H9 (cell line): ENCODE data around the gene GPR137. TPM values are rescaled to one million over a fixed set of nuclear protein-coding genes. Genes with fewer than 3 reads are reported as not detected.

Source experiments
- DNase-seq: peaks from one replicate; pipeline ENCODE4 v3.0.0-alpha.2; 2017
- H2AFZ ChIP-seq: one replicate; pipeline ENCODE4 v1.6.1; 2013; ENCODE audit warnings: mild to moderate bottlenecking, low read length, control low read depth, moderate library complexity
- H2AK5ac ChIP-seq: 2 replicates; pipeline ENCODE4 v1.6.1; 2013; ENCODE audit warnings: low read length, control low read depth, mixed read lengths; ENCODE audit not compliant: insufficient read length
- H2BK120ac ChIP-seq: one replicate; pipeline ENCODE4 v1.6.1; 2013; ENCODE audit warnings: low read depth, mild to moderate bottlenecking, low read length, control low read depth, inconsistent platforms; ENCODE audit not compliant: poor library complexity, severe bottlenecking
- H2BK12ac ChIP-seq: 2 replicates; pipeline ENCODE4 v1.6.1; 2013; ENCODE audit warnings: low read length, control low read depth, mixed read lengths, low read depth; ENCODE audit not compliant: insufficient read length
- H2BK15ac ChIP-seq: 2 replicates; pipeline ENCODE4 v1.6.1; 2013; ENCODE audit warnings: low read depth, low read length, control low read depth
- H2BK20ac ChIP-seq: one replicate; pipeline ENCODE4 v1.6.1; 2013; ENCODE audit warnings: low read depth, mild to moderate bottlenecking, low read length, control low read depth, inconsistent platforms; ENCODE audit not compliant: poor library complexity, severe bottlenecking
- H2BK5ac ChIP-seq: 2 replicates; pipeline ENCODE4 v1.6.1; 2013; ENCODE audit warnings: low read length, control low read depth, mixed read lengths; ENCODE audit not compliant: insufficient read length
- H3K14ac ChIP-seq: 2 replicates; pipeline ENCODE4 v1.6.1; 2013; ENCODE audit warnings: low read length, control low read depth; ENCODE audit not compliant: insufficient read depth
- H3K18ac ChIP-seq: 2 replicates; pipeline ENCODE4 v1.6.1; 2013; ENCODE audit warnings: low read depth, mild to moderate bottlenecking, mixed read lengths, low read length, control low read depth; ENCODE audit not compliant: insufficient read length
- H3K23ac ChIP-seq: 2 replicates; pipeline ENCODE4 v1.6.1; 2013; ENCODE audit warnings: low read length, control low read depth, mixed read lengths, low read depth; ENCODE audit not compliant: insufficient read length
- H3K23me2 ChIP-seq: 2 replicates; pipeline ENCODE4 v1.6.1; 2013; ENCODE audit warnings: low read depth, mild to moderate bottlenecking, mixed read lengths, low read length, control low read depth; ENCODE audit not compliant: insufficient read length, poor library complexity, severe bottlenecking
- H3K27ac ChIP-seq: 2 replicates; pipeline ENCODE4 v1.5.1; 2013; ENCODE audit warnings: low read length, control low read depth, mixed read lengths, low read depth; ENCODE audit not compliant: insufficient read length
- H3K27me3 ChIP-seq: 2 replicates; pipeline ENCODE4 v1.6.1; 2013; ENCODE audit warnings: low read length, control low read depth, inconsistent platforms; ENCODE audit not compliant: insufficient read depth
- H3K4ac ChIP-seq: 2 replicates; pipeline ENCODE4 v1.6.1; 2013; ENCODE audit warnings: low read depth, mild to moderate bottlenecking, control low read depth, inconsistent platforms, low read length, moderate library complexity
- H3K4me1 ChIP-seq: 2 replicates; pipeline ENCODE4 v1.6.1; 2013; ENCODE audit warnings: low read length, control low read depth, inconsistent platforms; ENCODE audit not compliant: insufficient read depth
- H3K4me2 ChIP-seq: 2 replicates; pipeline ENCODE4 v1.6.1; 2013; ENCODE audit warnings: low read length, control low read depth, mixed read lengths; ENCODE audit not compliant: insufficient read length, insufficient read depth
- H3K56ac ChIP-seq: 2 replicates; pipeline ENCODE4 v1.6.1; 2013; ENCODE audit warnings: low read depth, mild to moderate bottlenecking, mixed read lengths, low read length, control low read depth; ENCODE audit not compliant: insufficient read length
- H3K79me1 ChIP-seq: 2 replicates; pipeline ENCODE4 v1.6.1; 2013; ENCODE audit warnings: low read depth, mild to moderate bottlenecking, moderate library complexity, low read length, control low read depth, inconsistent platforms; ENCODE audit not compliant: insufficient read depth, poor library complexity, severe bottlenecking
- H3K79me2 ChIP-seq: 2 replicates; pipeline ENCODE4 v1.6.1; 2013; ENCODE audit warnings: low read length, control low read depth, inconsistent platforms; ENCODE audit not compliant: insufficient read depth
- H3K9ac ChIP-seq: 2 replicates; pipeline ENCODE4 v1.6.1; 2013; ENCODE audit warnings: low read length, control low read depth, mixed read lengths; ENCODE audit not compliant: insufficient read length; ENCODE audit errors: extremely low read depth
- H3K9me3 ChIP-seq: one replicate; pipeline ENCODE4 v1.6.1; 2013; ENCODE audit warnings: low read depth, low read length, inconsistent platforms; ENCODE audit not compliant: control insufficient read depth
- H3T11ph ChIP-seq: one replicate; pipeline ENCODE4 v1.6.1; 2013; ENCODE audit warnings: mild to moderate bottlenecking, low read length, control low read depth, inconsistent platforms
- H4K20me1 ChIP-seq: one replicate; pipeline ENCODE4 v1.6.1; 2013; ENCODE audit not compliant: control insufficient read depth, insufficient read length, insufficient read depth
- H4K5ac ChIP-seq: 2 replicates; pipeline ENCODE4 v1.6.1; 2013; ENCODE audit warnings: low read depth, mild to moderate bottlenecking, mixed read lengths, low read length, control low read depth; ENCODE audit not compliant: insufficient read length
- H4K8ac ChIP-seq: replicated peaks from 2 replicates; pipeline ENCODE4 v1.6.1; 2013; ENCODE audit warnings: low read length, control low read depth, mixed read lengths, low read depth; ENCODE audit not compliant: insufficient read length
- H4K91ac ChIP-seq: 2 replicates; pipeline ENCODE4 v1.6.1; 2013; ENCODE audit warnings: low read depth, mild to moderate bottlenecking, moderate library complexity, mixed read lengths, low read length, control low read depth; ENCODE audit not compliant: insufficient read length
- H3K27ac Mint-ChIP-seq, 3 experiments: 2 replicates in 2 of 3; 3 replicates in 1 of 3; pipeline ENCODE4 v1.8.0; 2020 to 2021; ENCODE audit warnings: mixed read lengths in 3 of 3, mild to moderate bottlenecking in 1 of 3, moderate library complexity in 1 of 3
- H3K27me3 Mint-ChIP-seq: 2 replicates; pipeline ENCODE4 v1.8.0; 2021; ENCODE audit warnings: low read depth, mild to moderate bottlenecking, moderate library complexity, mixed read lengths
- H3K36me3 Mint-ChIP-seq, 3 experiments: 2 replicates in 2 of 3; 3 replicates in 1 of 3; pipeline ENCODE4 v1.8.0; 2020 to 2021; ENCODE audit warnings: low read depth in 3 of 3, mixed read lengths in 3 of 3; ENCODE audit not compliant: insufficient read depth in 1 of 3
- H3K4me1 Mint-ChIP-seq, 2 experiments: 2 replicates each; pipeline ENCODE4 v1.8.0; 2020; ENCODE audit warnings: mixed read lengths in 2 of 2
- H3K4me3 Mint-ChIP-seq, 2 experiments: 2 replicates in 1 of 2; 3 replicates in 1 of 2; pipeline ENCODE4 v1.8.0; 2020 to 2021; ENCODE audit warnings: mild to moderate bottlenecking in 2 of 2, mixed read lengths in 2 of 2, moderate library complexity in 1 of 2
- H3K9me3 Mint-ChIP-seq, 2 experiments: 2 replicates in 1 of 2; 3 replicates in 1 of 2; pipeline ENCODE4 v1.8.0; 2020; ENCODE audit warnings: mild to moderate bottlenecking in 2 of 2, mixed read lengths in 2 of 2, moderate library complexity in 1 of 2
- WGBS: extraction: QIAGEN DNeasy Blood & Tissue Kit; methylation state at CpG from one replicate; pipeline ENCODE4 v1.1.7; 2013; ENCODE audit warnings: missing lambda C conversion rate, low lambda C conversion rate, mixed read lengths; ENCODE audit not compliant: insufficient read length; ENCODE audit errors: extremely low coverage; 5-methylcytosine and 5-hydroxymethylcytosine counted together
- total RNA-seq: library from RNA; stranded (reverse); gene quantifications from 2 replicates; pipeline ENCODE4 v1.2.1, GENCODE V29; 2021
- TF ChIP-seq, protein P1 (sequence below): fragments of 200-600 bp; sonication (generic); conservative IDR thresholded peaks from 3 replicates; pipeline ENCODE4 v1.8.0; 2021; ENCODE audit warnings: antibody characterized with exemption, mild to moderate bottlenecking

The GPR137 gene
- total RNA-seq, 1 experiment from 2014 or later = 39.6 TPM

DNA sequence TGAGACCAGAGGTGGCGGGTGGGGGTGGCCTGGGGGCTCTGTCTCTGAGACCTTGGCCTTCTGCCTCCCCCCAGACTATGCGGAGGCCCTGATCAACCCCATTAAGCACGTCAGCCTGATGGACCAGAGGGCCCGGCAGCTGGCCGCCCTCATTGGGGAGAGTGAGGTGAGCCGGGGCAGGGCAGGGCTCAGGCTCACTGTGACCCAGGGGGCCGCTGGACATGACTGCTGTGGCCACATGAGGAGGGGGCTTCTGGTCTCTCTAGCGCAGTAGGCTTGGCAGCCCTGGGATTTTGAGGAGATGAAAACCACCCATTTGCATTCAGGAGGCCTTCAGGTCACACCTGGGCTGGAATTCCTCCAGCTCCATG, 21.7 kb upstream of the GPR137 start:
- H3K23me2 ChIP-seq = peaks cover 4% of the 10 kb centered on the region
- no peak overlapping the region for H3K14ac ChIP-seq
- no peak overlapping the region for H3K4ac ChIP-seq
- no CpG with 5 or more reads among the region's 8 CpGs for WGBS
- H3K4me1 ChIP-seq = no peaks in the 10 kb centered on the region
- H3K9me3 ChIP-seq = no peaks in the 10 kb centered on the region
- no peak overlapping the region for H2BK5ac ChIP-seq
- H4K5ac ChIP-seq = no peak overlapping the region
- H4K20me1 ChIP-seq = no peaks in the 10 kb centered on the region
- H4K91ac ChIP-seq = no peak overlapping the region
- H3T11ph ChIP-seq = no peak overlapping the region
- H2BK20ac ChIP-seq = no peak overlapping the region
- H3K23ac ChIP-seq = no peak overlapping the region
- H3K9ac ChIP-seq = no peak overlapping the region
- Mint-ChIP-seq H3K4me1 (peaks cover 9 to 19% of the 10 kb centered on the region in 2 experiments), H3K4me3 (no peak overlapping the region), H3K27ac (peak overlapping the region in 1 of 3 experiments; percentile 44; a peak in 2 of 7 replicates), H3K9me3 (no peaks in the 10 kb centered on the region), H3K36me3 (peaks cover 39 to 84% (median 62%) of the 10 kb centered on the region in 3 experiments), H3K27me3 (no peaks in the 10 kb centered on the region)
- no peaks in the 10 kb centered on the region for H3K79me1 ChIP-seq
- no peak overlapping the region for H4K8ac ChIP-seq
- H3K27ac ChIP-seq = no peak overlapping the region
- H3K4me2 ChIP-seq = no peak overlapping the region
- no peak overlapping the region for H2AK5ac ChIP-seq
- TF ChIP-seq, protein P1, sequence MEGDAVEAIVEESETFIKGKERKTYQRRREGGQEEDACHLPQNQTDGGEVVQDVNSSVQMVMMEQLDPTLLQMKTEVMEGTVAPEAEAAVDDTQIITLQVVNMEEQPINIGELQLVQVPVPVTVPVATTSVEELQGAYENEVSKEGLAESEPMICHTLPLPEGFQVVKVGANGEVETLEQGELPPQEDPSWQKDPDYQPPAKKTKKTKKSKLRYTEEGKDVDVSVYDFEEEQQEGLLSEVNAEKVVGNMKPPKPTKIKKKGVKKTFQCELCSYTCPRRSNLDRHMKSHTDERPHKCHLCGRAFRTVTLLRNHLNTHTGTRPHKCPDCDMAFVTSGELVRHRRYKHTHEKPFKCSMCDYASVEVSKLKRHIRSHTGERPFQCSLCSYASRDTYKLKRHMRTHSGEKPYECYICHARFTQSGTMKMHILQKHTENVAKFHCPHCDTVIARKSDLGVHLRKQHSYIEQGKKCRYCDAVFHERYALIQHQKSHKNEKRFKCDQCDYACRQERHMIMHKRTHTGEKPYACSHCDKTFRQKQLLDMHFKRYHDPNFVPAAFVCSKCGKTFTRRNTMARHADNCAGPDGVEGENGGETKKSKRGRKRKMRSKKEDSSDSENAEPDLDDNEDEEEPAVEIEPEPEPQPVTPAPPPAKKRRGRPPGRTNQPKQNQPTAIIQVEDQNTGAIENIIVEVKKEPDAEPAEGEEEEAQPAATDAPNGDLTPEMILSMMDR = no peak
- no peaks in the 10 kb centered on the region for H3K27me3 ChIP-seq
- H3K18ac ChIP-seq = no peak overlapping the region
- no peaks in the 10 kb centered on the region for H3K79me2 ChIP-seq
- H2AFZ ChIP-seq = no peak overlapping the region
- no peak overlapping the region for H2BK120ac ChIP-seq
- DNase-seq = no peak
- H2BK12ac ChIP-seq = no peak overlapping the region
- no peak overlapping the region for H2BK15ac ChIP-seq
- no peak overlapping the region for H3K56ac ChIP-seq
